ENCODE measurements around the gene CPNE5. TPM values are rescaled to one million over a fixed set of nuclear protein-coding genes. Genes with fewer than 3 reads are reported as not detected.
A peak's percentile ranks its signal among the peaks of the same experiment; 100 is the strongest.

The CPNE5 gene
- total and polyA plus RNA-seq, 8 donors: 1.2 to 7.3 (median 6.4) TPM

DNA sequence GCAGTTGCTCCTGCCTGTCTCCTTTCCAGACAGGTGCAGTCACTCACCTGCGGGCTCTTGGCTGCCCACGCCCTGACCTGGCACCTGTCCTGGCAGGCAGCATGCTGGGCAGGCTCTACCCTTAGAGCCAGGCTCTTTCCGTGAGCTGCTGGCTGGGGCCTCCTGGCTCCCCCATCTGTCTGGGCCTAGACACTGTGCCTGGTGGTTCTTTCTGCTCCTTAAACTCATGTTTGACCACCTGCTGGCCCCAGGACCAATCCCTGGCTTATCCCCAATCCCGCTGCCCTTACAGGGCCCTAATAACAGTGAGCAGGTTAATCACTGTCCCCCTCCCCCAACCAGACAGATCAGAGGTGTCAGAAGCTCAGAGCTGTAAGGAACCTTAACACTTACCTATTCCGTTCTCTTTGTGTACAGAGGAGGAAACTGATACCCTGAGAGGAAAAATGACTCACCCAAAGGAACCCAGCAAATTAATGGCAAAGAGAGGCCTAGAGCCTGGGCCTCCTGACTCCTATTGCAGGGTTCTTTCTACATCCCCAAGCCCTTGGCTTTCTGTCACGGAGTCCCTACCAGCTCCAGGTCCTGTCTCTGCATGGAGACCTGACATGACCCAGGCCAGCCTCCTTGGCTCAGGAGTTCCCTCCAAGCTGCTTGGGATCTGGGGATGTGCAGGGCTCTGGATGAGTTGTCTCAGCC, 86.9 kb downstream of the CPNE5 start:
- H3K27me3 ChIP-seq: no peaks in the 10 kb centered on the region
- TF ChIP-seq, protein P1, sequence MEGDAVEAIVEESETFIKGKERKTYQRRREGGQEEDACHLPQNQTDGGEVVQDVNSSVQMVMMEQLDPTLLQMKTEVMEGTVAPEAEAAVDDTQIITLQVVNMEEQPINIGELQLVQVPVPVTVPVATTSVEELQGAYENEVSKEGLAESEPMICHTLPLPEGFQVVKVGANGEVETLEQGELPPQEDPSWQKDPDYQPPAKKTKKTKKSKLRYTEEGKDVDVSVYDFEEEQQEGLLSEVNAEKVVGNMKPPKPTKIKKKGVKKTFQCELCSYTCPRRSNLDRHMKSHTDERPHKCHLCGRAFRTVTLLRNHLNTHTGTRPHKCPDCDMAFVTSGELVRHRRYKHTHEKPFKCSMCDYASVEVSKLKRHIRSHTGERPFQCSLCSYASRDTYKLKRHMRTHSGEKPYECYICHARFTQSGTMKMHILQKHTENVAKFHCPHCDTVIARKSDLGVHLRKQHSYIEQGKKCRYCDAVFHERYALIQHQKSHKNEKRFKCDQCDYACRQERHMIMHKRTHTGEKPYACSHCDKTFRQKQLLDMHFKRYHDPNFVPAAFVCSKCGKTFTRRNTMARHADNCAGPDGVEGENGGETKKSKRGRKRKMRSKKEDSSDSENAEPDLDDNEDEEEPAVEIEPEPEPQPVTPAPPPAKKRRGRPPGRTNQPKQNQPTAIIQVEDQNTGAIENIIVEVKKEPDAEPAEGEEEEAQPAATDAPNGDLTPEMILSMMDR (IDR thresholded peaks at IDR 0.05): no peak
- peak overlapping the region in 1 of 2 donors; percentile 28 for H3K27ac ChIP-seq
- H3K4me1 ChIP-seq: peaks cover 0 to 59% of the 10 kb centered on the region in 2 donors
- DNase-seq (peak in 1 of 4 donors; percentile 64), ATAC-seq (peak; percentile 75)
- H3K9me3 ChIP-seq: peaks cover 0 to 11% of the 10 kb centered on the region in 2 donors
- no peaks in the 10 kb centered on the region for H3K36me3 ChIP-seq
- H3K4me3 ChIP-seq: no peak overlapping the region
- intact Hi-C loops (cut with DNase I): loop anchor here in 1 of 2 donors (10.0 kb wide), 1 partner anchor 138 kb away; no protein-coding TSS in a partner anchor

DNA sequence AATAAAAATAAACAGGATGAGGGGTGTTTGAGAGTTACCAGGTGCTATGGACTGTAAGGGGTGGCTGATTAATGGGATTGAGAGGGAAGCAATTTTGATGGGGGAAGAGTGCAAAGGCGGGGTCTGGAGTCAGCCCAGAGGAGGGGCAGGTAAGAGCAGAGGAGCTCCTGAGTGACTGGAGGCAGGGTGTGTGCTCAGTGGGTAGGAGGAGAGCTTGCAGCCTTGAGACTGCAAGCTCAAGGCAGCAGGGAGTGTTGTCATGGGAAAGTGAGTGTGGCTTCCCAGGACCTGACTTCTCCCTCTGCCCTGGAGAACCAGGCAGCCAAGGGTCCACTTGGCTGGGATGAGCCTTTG, 87.4 kb downstream of the CPNE5 start:
- H3K27me3 ChIP-seq: no peaks in the 10 kb centered on the region
- ATAC-seq (no peak), DNase-seq (no peak)
- intact Hi-C loops (cut with DNase I): loop anchor here in 1 of 2 donors (10.0 kb wide), 1 partner anchor 137 kb away; no protein-coding TSS in a partner anchor
- peaks cover 0 to 11% of the 10 kb centered on the region in 2 donors for H3K9me3 ChIP-seq
- no peaks in the 10 kb centered on the region for H3K36me3 ChIP-seq
- H3K4me1 ChIP-seq: peaks cover 0 to 54% of the 10 kb centered on the region in 2 donors
- TF ChIP-seq, protein P1 (IDR thresholded peaks at IDR 0.05): no peak
- no peak overlapping the region for H3K4me3 ChIP-seq
- H3K27ac ChIP-seq: no peak overlapping the region

DNA sequence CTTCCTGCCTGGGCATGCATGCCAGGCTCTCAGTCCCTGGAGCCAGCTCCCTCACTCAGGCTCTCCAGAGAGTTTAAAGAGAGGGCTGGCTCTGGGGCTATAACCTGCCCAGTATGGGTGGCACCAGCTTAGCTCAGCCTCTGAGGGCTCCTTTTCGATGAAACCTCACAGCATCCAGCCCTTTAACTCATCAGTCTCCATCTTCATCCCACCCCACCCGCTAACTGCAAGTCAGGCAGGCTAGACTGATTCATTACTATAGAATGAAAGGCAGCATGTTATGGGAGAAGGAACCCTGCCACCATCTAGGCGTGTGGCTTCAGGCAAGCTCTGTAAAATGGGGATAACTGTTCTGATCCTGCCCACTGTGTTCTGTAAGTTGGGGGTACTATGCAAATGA, 88.2 kb downstream of the CPNE5 start:
- Histone ChIP-seq H3K27ac (no peak overlapping the region), H3K36me3 (no peaks in the 10 kb centered on the region), H3K9me3 (peaks cover 0 to 11% of the 10 kb centered on the region in 2 donors), H3K27me3 (no peaks in the 10 kb centered on the region), H3K4me1 (peaks cover 0 to 47% of the 10 kb centered on the region in 2 donors), H3K4me3 (no peak overlapping the region)
- TF ChIP-seq, protein P1 (IDR thresholded peaks at IDR 0.05): no peak
- DNase-seq: no peak
- intact Hi-C loops (cut with DNase I): loop anchor here in 1 of 2 donors (10.0 kb wide), 1 partner anchor 136 kb away; no protein-coding TSS in a partner anchor
- no peak for ATAC-seq

DNA sequence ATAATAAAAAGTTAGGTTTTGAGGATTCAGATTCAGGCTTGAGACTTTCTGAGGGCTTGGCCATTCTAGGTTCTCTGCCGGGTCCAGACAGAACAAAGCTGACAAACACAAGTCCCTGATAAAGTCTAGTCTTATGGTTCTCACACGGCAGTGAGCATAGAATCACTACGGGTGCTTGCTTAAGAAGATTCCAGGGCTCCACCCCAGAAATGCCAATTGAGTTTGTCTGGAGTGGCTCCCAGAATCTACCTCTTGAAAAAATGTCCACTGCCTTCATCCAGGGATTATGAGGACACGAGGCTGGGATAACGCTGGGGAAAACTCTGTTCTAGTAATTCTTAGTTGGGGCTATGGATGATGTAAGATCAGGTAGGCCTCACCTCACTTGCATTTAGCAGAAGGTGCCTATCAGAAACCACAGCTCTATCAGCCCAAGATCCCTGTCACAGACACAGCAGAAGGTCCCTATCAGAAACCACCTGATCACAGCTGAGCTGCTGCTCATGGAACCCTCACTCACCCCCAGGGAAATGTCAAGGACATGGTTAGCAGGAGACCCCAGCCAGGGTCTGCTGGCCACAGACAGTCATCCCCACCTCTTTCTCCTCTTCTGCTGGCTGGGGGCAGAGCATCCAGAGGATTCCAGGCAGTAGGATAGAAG, 89.3 kb downstream of the CPNE5 start:
- ATAC-seq: no peak
- Histone ChIP-seq H3K36me3 (no peaks in the 10 kb centered on the region), H3K9me3 (peaks cover 0 to 11% of the 10 kb centered on the region in 2 donors), H3K4me1 (peaks cover 0 to 36% of the 10 kb centered on the region in 2 donors), H3K4me3 (no peak overlapping the region), H3K27me3 (no peaks in the 10 kb centered on the region), H3K27ac (no peak overlapping the region)
- intact Hi-C loops (cut with DNase I): loop anchor here in 1 of 2 donors (10.0 kb wide), 1 partner anchor 135 kb away; no protein-coding TSS in a partner anchor
- TF ChIP-seq, protein P1 (IDR thresholded peaks at IDR 0.05): no peak
- no peak for DNase-seq

DNA sequence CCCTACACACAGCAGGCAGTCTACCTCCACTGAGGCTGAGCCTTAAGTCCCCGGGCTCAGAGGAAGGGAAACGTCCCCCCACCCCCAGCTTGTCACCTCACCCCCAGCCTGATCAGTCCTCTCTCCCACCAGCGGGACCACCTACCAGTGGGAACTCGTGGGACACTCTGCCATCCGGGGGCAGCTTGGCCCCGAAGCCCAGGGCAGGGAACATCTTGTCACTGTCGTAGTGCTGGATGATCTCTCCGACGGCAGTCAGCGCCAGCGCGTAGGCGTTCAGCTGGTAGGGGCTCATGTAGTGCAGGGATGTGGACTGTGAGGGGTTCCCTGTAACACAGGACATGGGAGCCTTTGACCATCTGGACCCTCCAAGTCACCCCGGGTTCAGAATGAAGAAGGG, 93.0 kb downstream of the CPNE5 start:
- DNase-seq (no peak), ATAC-seq (no peak)
- intact Hi-C loops (cut with DNase I): no loop called here
- H3K27me3 ChIP-seq: no peaks in the 10 kb centered on the region
- H3K9me3 ChIP-seq: peaks cover 0 to 11% of the 10 kb centered on the region in 2 donors
- no peaks in the 10 kb centered on the region for H3K4me1 ChIP-seq
- H3K27ac ChIP-seq: no peak overlapping the region
- TF ChIP-seq, protein P1 (IDR thresholded peaks at IDR 0.05): no peak
- no peak overlapping the region for H3K4me3 ChIP-seq
- no peaks in the 10 kb centered on the region for H3K36me3 ChIP-seq

Data from left lung (tissue), 10 donors.